Adrenal gland (tissue), 5 donors: Measurements from ENCODE around the gene NUCKS1.

ENCODE experiments used
- POLR2A ChIP-seq, 2 donors: fragments of 450-650 bp; IDR thresholded peaks; one replicate each; pipeline ENCODE4 v1.6.1; 2017; ENCODE audit warnings: antibody characterized with exemption in 2 of 2, mild to moderate bottlenecking in 2 of 2, moderate library complexity in 1 of 2
- TF ChIP-seq, protein P1 (sequence below), 6 experiments: fragments of 450-650 bp in 4 of 6; fragments of 200-600 bp in 2 of 6; sonication (generic) in 1 of 6; IDR thresholded peaks; 1 replicate in 5 of 6; 2 replicates in 1 of 6; pipeline versions ENCODE4 v1.5.1 to v1.8.0; 2016 to 2021; ENCODE audit warnings: antibody characterized with exemption in 6 of 6, mild to moderate bottlenecking in 2 of 6, moderate library complexity in 1 of 6
- donor health status: DM: no; HTN: no; CAD: no.

DNA sequence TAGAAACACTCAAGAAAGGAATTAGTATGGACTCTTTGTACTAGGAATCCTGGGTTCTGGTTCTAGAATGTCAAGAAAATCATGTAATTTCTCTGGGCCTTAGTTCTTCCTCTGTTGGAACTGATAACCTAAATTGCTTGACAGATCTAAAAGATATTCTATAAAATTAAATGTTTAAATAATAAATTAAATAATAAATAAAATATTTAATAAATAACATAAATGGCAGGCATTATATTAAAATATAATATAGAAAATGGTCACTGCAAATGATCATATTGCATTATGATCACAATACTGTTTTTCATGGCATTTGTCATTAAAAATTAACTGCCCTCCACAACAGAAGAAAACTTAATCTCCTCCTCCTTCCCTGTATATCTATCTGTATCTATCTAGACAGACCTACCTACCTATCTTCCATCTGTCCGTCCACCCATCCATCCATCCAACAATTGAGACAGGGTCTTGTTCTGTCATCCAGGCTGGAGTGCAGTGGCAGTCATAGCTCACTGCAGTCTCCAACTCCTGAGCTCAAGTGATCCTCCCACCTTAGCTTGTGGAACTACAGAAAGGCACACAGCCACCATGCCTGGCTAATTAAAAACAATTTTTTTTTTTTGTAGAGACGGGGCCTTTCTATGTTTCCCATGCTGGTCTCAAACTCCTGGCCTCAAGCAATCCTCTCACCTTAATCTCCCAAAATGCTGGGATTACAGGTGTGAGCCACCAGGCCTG, 16.4 kb downstream of the NUCKS1 start:
- TF ChIP-seq, protein P1, sequence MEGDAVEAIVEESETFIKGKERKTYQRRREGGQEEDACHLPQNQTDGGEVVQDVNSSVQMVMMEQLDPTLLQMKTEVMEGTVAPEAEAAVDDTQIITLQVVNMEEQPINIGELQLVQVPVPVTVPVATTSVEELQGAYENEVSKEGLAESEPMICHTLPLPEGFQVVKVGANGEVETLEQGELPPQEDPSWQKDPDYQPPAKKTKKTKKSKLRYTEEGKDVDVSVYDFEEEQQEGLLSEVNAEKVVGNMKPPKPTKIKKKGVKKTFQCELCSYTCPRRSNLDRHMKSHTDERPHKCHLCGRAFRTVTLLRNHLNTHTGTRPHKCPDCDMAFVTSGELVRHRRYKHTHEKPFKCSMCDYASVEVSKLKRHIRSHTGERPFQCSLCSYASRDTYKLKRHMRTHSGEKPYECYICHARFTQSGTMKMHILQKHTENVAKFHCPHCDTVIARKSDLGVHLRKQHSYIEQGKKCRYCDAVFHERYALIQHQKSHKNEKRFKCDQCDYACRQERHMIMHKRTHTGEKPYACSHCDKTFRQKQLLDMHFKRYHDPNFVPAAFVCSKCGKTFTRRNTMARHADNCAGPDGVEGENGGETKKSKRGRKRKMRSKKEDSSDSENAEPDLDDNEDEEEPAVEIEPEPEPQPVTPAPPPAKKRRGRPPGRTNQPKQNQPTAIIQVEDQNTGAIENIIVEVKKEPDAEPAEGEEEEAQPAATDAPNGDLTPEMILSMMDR (IDR thresholded peaks at IDR 0.05), result no peak
- no peak for TF ChIP-seq POLR2A (IDR thresholded peaks at IDR 0.05)
